RWPE2 (cell line): ENCODE results near the gene TAS2R4.

Experiments used
- ATAC-seq: fragments of 200-7000 bp; cut with Tn5 transposase; 3 replicates; pipeline ENCODE4 v1.9.1; 2021; ENCODE audit warnings: low read depth
- DNase-seq: peaks from one replicate; pipeline ENCODE4 v3.0.0-alpha.2; 2020; ENCODE audit warnings: low spot score
- H3K27ac ChIP-seq: fragments of 450-650 bp; 2 replicates; pipeline ENCODE4 v1.5.1; 2017; ENCODE audit warnings: mild to moderate bottlenecking; ENCODE audit not compliant: poor library complexity, severe bottlenecking
- H3K27me3 ChIP-seq: fragments of 250-450 bp; sonication (Bioruptor Pico); 2 replicates; pipeline ENCODE4 v1.5.1; 2021; ENCODE audit warnings: mild to moderate bottlenecking, moderate library complexity; ENCODE audit not compliant: insufficient read depth, poor library complexity, severe bottlenecking
- H3K36me3 ChIP-seq: fragments of 250-450 bp; sonication (Bioruptor Pico); 2 replicates; pipeline ENCODE4 v1.5.1; 2020; ENCODE audit warnings: low read depth, mild to moderate bottlenecking, moderate library complexity
- H3K4me1 ChIP-seq: fragments of 250-450 bp; sonication (Bioruptor Pico); 2 replicates; pipeline ENCODE4 v1.5.1; 2021; ENCODE audit warnings: mild to moderate bottlenecking, moderate library complexity; ENCODE audit not compliant: insufficient read depth, poor library complexity, severe bottlenecking
- H3K4me3 ChIP-seq: fragments of 250-450 bp; sonication (Bioruptor Pico); 2 replicates; pipeline ENCODE4 v1.5.1; 2021; ENCODE audit warnings: mild to moderate bottlenecking, moderate library complexity; ENCODE audit not compliant: severe bottlenecking
- H3K9me3 ChIP-seq: fragments of 250-450 bp; sonication (Bioruptor Pico); 2 replicates; pipeline ENCODE4 v1.5.1; 2021; ENCODE audit warnings: mild to moderate bottlenecking, moderate library complexity; ENCODE audit not compliant: severe bottlenecking
- CTCF ChIP-seq: fragments of 450-650 bp; IDR thresholded peaks from one replicate; pipeline ENCODE4 v1.5.1; 2017; ENCODE audit warnings: mild to moderate bottlenecking, moderate library complexity; ENCODE audit not compliant: poor library complexity, severe bottlenecking

The TAS2R4 gene

GRCh38 chr7:141737836-141738591 is 38.5 kb upstream of the TAS2R4 start, which contains the start of gene SSBP1:
Gene SSBP1 (plus strand): TSS chr7:141738358. CDS start chr7:141739167, 809 bp downstream.
- Histone ChIP-seq H3K27me3 (no peaks in the 10 kb centered on the region), H3K36me3 (peaks cover 47% of the 10 kb centered on the region), H3K27ac (peak within 1 kb of the TSS; percentile 25), H3K9me3 (no peaks in the 10 kb centered on the region), H3K4me1 (peaks cover 10% of the 10 kb centered on the region), H3K4me3 (peak within 1 kb of the TSS; percentile 73)
- TF ChIP-seq CTCF = peak; percentile 98
- ATAC-seq (peak; percentile 89), DNase-seq (peak; percentile 85)

GRCh38 chr7:141738592-141739013 is 37.9 kb upstream of the TAS2R4 start:
- H3K9me3 ChIP-seq = no peaks in the 10 kb centered on the region
- H3K36me3 ChIP-seq = peaks cover 52% of the 10 kb centered on the region
- no peaks in the 10 kb centered on the region for H3K27me3 ChIP-seq
- ATAC-seq (no peak; the same call in 2 of the 3 replicates), DNase-seq (no peak)
- peak overlapping the region; percentile 18 for H3K27ac ChIP-seq
- peak overlapping the region; percentile 73 for H3K4me3 ChIP-seq
- peaks cover 10% of the 10 kb centered on the region for H3K4me1 ChIP-seq
- no peak for TF ChIP-seq CTCF

- no peaks in the 10 kb centered on the region for H3K27me3 ChIP-seq
- peak overlapping the region; percentile 73 for H3K4me3 ChIP-seq
- peaks cover 59% of the 10 kb centered on the region for H3K36me3 ChIP-seq
- no peak for DNase-seq
- H3K9me3 ChIP-seq = no peaks in the 10 kb centered on the region
- ATAC-seq = no peak
- no peak overlapping the region for H3K27ac ChIP-seq
- no peak for TF ChIP-seq CTCF
- peaks cover 10% of the 10 kb centered on the region for H3K4me1 ChIP-seq
Observed at GRCh38 chr7:141739250-141739649, 37.2 kb upstream of the TAS2R4 start.

- Histone ChIP-seq H3K4me3 (no peak overlapping the region), H3K27ac (no peak overlapping the region), H3K9me3 (no peaks in the 10 kb centered on the region), H3K4me1 (peaks cover 10% of the 10 kb centered on the region), H3K36me3 (peaks cover 89% of the 10 kb centered on the region), H3K27me3 (no peaks in the 10 kb centered on the region)
- DNase-seq = no peak
- TF ChIP-seq CTCF = no peak
- ATAC-seq = no peak
Observed at GRCh38 chr7:141742229-141742628, 34.2 kb upstream of the TAS2R4 start.

DNA sequence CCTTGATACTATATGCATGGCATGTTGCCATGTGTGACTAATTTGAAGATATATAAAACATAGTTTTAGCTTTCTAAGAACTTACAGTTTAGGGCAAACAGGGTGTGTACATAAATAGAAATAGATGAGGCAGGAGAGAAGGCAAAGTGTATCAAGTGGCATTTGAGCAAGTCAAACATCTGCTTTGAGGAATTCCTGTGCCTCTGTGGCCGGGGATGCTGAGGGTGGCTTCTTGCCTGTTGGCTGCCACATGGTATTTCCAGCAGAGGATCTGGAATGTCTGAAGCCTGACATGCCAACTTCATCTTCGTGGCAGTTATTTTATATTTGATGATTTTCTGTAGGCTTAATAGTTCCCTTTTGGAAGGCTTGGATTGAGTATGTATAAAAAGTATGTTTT is 32.3 kb upstream of the TAS2R4 start:
- Histone ChIP-seq H3K9me3 (no peaks in the 10 kb centered on the region), H3K4me3 (no peak overlapping the region), H3K27me3 (no peaks in the 10 kb centered on the region), H3K36me3 (peaks cover 100% of the 10 kb centered on the region), H3K27ac (no peak overlapping the region), H3K4me1 (peaks cover 8% of the 10 kb centered on the region)
- ATAC-seq (no peak), DNase-seq (no peak)
- no peak for TF ChIP-seq CTCF
